Hindlimb muscle (tissue), 1 donor: ENCODE results near the gene RIMKLB. TPM values are rescaled to one million over a fixed set of nuclear protein-coding genes. Genes with fewer than 3 reads are reported as not detected.
"Not testable (repeated sequence)": the region's sequence is repeated elsewhere in the genome, so short reads cannot be mapped to it uniquely, and the experiment has no call there.

ENCODE experiments used
- DNase-seq: peaks from one replicate; pipeline ENCODE4 v3.0.0-alpha.2; 2013
- polyA plus RNA-seq: library from polyadenylated mRNA; unstranded; fragments of 120-200 nt; gene quantifications from one replicate; pipeline ENCODE4 v1.2.1, GENCODE V29; 2013; ENCODE audit not compliant: insufficient read length

RIMKLB gene
- polyA plus RNA-seq, 1 donor = 78.9 TPM

DNA sequence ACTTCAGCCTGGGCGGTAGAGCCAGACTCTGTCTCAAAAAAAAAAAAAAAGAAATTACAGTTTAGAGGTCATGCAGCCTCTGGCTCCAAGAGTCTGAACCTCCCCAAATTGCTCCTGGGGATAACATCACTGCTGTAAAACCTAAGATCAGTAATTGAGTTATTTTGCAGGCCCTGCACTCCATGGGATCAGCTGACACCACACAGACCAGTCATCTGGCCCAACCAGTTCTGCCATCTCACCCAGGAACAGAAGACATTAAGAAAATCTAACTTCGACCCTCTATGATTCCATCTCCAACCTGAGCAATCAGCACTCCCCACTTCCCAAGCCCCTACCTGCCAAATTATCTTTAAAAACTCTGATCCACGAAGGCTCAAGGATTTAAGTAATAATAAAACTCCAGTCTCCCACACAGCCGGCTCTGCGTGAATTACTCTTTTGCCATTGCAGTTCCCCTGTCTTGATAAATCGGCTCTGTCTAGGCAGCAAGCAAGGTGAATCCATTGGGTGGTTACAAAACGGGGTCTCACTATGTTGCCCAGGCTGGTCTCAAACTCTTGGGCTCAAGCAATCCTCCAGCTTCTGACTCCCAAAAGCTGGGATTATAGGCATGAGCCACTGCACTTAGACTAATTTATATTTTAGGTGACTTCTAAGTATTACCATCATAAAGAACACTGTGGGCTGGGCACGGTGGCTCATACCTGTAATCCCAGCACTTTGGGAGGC, 123.1 kb downstream of the RIMKLB start:
- not testable (repeated sequence) for DNase-seq

DNA sequence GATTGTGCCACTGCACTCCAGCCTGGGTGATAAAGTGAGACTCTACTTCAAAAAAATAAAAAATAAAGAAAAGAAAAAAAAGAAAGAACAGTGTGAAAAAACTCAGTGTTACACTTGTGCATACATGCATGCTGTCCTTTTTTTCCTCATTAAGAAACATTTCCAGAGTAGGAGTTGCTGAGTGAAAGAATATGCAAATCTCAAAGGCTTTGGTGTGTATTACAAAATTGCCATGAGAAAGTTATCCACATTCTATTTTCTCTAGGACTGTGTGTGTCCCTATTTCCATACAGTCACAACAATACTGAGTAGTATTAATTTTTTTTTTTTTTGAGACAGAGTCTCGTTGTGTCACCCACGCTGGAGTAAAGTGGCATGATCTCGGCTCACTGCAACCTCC, 123.8 kb downstream of the RIMKLB start:
- DNase-seq = no peak

DNA sequence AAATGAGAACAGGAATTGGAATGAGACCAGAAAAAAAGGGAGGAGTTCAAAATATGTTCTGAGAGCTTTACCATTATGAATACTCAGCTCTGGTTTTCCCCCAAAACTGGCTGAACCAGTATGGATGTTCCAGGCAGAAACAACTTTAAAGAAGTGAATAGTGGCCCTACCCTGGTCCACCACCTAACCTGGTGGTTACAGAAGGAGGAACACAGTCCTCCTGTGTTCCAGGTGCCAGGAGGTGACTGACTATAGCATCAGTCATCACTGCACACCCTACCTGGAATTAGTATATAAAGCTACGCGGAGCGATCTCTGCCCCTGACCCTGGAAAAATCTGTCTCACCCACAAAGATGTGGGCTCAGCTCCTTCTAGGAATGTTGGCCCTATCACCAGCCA, 124.5 kb downstream of the RIMKLB start, which contains the start of gene A2ML1:
A2ML1 (plus strand) TSS at position 324 of the 400 bp plus-strand sequence; CDS start at position 355, 31 bp downstream.
- DNase-seq = no peak

DNA sequence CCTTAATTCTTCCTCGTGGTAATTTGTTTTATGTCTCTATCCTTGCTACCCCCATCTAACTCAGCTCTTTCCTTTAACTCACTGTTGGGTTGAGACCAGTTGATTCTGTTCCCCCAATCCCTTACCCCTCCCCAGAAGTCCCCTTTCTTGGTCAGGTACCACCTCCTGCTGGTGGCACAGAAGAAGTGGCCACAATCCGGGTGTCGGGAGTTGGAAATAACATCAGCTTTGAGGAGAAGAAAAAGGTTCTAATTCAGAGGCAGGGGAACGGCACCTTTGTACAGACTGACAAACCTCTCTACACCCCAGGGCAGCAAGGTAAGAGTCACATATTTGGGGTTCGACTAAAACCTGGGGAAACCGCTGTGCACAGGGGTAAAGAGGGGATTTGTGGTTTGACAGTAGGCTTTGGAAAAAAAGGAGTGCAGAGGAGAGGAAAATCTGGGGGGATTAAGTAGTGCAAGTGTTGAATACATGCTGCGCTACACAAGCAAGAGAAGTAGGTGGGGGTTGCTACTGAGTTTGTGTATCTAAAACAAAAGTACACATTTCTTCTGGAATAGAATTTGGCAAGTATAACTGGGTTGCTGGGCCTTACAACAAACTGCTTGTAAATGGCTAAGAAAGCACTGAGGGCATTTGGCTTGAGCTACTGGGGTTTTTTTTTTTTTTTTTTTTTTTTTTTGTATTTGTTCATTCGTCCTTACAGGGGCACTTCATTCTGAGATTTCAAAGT, 125.9 kb downstream of the RIMKLB start:
- no peak for DNase-seq

DNA sequence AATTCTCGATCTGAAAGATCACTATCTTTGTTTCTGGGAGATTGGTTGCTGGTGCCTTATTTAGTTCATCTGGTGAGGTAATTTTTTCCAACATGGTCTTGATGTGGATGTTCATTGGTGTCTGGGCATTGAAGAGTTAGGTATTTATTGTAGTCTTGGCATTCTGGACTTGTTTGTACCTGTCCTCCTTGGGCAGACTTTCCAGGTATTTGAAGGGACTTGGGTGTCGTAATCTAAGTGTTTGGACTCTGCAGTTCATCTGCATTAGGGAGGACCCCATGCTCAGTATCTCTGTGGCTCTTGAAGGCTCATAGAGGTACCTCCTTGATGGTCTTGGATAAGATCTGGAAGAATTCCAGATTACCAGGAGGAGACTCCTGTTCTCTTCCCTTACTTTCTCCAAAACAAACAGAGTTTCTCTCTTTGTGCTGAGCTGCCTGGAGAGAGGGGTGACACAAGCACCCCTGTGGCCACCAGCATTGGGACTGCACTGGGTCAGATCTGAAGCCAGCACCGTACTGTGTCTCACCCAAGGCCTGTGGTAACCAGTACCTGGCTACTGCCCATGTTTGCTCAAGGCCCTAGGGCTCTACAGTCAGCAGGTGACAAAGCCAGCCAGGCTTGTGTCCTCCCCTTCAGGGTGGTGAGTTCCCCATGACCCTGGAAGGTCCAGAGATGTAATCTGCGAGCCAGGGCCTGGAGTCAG, 129.9 kb downstream of the RIMKLB start:
- no peak for DNase-seq

DNA sequence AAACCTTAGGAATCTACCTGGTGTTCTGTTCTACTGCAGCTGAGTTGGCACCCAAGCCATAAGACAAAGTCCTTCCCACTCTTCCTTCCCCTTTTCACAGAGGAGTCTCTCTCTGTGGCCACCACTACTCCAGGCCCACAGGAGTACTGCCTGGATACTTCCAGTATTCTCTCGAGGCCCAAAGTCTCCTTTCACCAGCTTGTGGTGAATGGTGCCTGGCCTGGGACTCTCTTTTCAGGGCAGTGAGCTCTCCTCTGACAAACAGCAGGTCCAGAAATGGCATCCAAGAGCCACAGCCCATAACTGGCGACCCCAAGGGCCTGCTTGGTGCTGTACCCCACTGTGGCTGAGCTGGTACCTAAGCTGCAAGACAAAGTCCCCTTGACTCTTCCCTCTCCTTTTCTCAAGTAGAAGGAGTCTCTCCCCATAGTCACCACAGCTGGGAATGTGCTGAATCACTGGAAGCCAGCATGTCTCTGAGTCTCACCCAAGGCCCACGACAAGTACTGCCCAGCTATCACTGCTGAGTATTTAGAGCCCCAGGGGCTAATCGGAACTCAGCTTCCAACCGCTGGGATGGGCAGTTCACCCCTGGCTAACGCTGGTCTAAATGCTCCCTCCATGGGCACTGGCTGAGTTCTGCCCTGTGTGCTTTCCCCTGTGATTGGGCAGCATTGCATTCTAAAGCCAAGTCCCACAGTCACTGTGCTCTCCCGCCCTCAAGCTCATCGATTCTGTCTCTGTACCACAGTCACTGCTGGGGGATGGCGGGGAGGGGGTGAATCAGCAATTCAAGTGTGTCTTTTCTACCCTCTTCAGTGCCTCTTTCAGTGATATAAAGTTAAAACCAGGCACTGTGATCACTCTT, 130.7 kb downstream of the RIMKLB start:
- no peak for DNase-seq

DNA sequence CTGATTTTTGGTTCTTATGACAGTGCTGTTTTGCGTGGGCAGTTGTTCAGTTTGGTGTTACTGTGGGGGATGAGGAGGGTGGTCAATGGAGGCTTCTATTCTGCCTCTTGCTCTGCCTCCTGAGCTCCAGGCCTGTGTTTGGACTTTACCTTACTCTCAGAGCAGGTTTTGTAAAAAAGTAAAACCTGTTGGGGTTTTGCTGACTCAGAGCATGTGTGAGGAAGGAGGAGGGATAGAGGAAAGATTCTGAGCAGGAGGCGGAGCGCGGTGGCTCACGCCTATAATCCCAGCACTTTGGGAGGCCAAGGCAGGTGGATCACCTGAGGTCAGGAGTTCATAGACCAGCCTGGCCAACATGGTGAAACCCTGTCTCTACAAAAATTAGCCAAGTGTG, 131.3 kb downstream of the RIMKLB start:
- DNase-seq = no peak

DNA sequence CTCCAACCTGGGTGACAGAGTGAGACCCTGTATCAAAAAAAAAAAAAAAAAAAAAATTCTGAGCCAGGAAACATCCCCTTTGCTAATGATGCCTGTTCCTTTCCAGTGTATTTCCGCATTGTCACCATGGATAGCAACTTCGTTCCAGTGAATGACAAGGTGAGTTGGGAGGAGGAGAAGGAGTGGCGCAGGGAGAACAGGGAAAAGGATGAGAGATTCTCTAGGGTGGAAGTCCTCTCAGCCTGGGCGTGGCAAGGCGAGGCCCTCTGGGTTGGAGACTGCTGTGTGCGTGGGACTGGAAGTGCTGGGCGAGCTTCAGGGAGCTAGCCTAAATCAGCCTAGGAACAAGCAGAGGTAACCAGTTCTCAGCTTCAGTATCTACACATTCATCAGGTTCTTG, 131.8 kb downstream of the RIMKLB start:
- no peak for DNase-seq

DNA sequence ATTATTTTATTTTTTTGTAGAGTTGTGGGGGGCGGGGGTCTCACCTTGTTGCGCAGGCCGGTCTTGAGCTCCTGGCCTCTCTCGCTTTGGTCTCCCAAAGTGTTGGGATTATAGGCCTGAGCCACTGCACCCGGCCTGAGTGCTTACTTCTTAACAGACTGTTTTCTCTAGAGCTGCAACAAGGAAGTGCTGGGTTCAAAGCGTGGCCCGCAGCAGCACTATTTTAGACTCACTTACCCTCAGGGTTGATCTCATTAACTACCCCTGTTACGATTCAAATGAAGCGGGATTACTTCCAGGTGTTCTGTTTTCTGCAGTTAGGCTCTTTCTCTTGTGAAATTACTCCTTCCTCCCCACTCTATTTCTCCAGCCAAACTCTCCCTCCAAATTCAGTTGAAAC, 133.3 kb downstream of the RIMKLB start:
- no peak for DNase-seq

DNA sequence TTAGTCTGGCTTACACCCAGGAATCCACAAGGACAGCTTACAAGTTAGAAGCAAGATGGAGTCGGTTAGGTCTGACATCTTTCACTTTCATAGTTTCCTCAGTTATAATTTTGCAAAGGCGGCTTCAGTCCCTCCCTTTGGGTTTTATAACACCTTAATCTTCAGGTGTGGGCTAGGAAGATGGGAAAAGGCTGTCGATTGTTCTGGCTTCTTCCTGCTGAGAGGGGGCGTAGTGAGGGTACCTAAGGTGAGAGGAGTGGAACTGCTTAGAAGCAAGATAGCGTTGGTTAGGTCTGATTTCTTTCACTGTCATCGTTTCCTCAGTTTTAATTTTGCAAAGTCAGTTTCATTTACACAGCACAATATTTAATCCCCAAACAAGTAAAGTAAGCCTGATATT, 134.7 kb downstream of the RIMKLB start:
- no peak for DNase-seq

Other genes starting within 250 kb of the RIMKLB start
- gene CLEC6A, start 242.0 kb upstream of the RIMKLB start, polyA plus RNA-seq = not detected
- not detected for gene CLEC4D, start 184.5 kb upstream of the RIMKLB start, polyA plus RNA-seq
- gene CLEC4E, start 157.1 kb upstream of the RIMKLB start, polyA plus RNA-seq = not detected
- 0.23 TPM for gene AICDA, start 85.1 kb upstream of the RIMKLB start, polyA plus RNA-seq
- gene MFAP5, start 35.2 kb upstream of the RIMKLB start, polyA plus RNA-seq = 89.8 TPM
- gene A2ML1, start 124.6 kb downstream of the RIMKLB start, polyA plus RNA-seq = 0.21 TPM
- 39.2 TPM for gene PHC1, start 216.5 kb downstream of the RIMKLB start, polyA plus RNA-seq